NT2/D1 (cell line): Measurements from ENCODE around the gene RGS17.

Experiments used
- YY1 ChIP-seq: IDR thresholded peaks from 2 replicates; pipeline ENCODE4 v1.6.1; 2011; ENCODE audit not compliant: insufficient read length, insufficient read depth
- ZNF274 ChIP-seq: IDR thresholded peaks from 2 replicates; pipeline ENCODE4 v1.6.1; 2011; ENCODE audit warnings: mild to moderate bottlenecking, low read depth, low read length

- no peak for TF ChIP-seq ZNF274
- TF ChIP-seq YY1, result no peak
Observed at GRCh38 chr6:153092082-153093013, 38.7 kb downstream of the RGS17 start.
